Measurements from ENCODE around the gene SLC19A1.

Gene SLC19A1

GRCh38 chr21:45588871-45589491 lies 46.7 kb upstream of the SLC19A1 start:
- H3K27ac Mint-ChIP-seq = no peak overlapping the region
- H3K9me3 Mint-ChIP-seq = peaks cover 45% of the 10 kb centered on the region
- no peaks in the 10 kb centered on the region for H3K4me1 Mint-ChIP-seq
- peaks cover 5% of the 10 kb centered on the region for H3K36me3 Mint-ChIP-seq (ENCODE audit: low read depth)
- no peak for TF ChIP-seq CTCF (IDR thresholded peaks at IDR 0.05; ENCODE audit: unreplicated experiment in 3 of 3)
- H3K4me3 Mint-ChIP-seq = no peak overlapping the region
- H3K27me3 Mint-ChIP-seq (ENCODE audit: low read depth) = peaks cover 37% of the 10 kb centered on the region

- Mint-ChIP-seq H3K27ac (no peak overlapping the region), H3K9me3 (peaks cover 45% of the 10 kb centered on the region), H3K36me3 (ENCODE audit: low read depth) (peaks cover 5% of the 10 kb centered on the region), H3K4me1 (no peaks in the 10 kb centered on the region), H3K27me3 (ENCODE audit: low read depth) (peaks cover 37% of the 10 kb centered on the region), H3K4me3 (no peak overlapping the region)
- no peak for TF ChIP-seq CTCF (IDR thresholded peaks at IDR 0.05; ENCODE audit: unreplicated experiment in 3 of 3)
Observed at GRCh38 chr21:45588086-45588825, 46.0 kb upstream of the SLC19A1 start.

- Mint-ChIP-seq H3K27ac (no peak overlapping the region), H3K4me1 (no peaks in the 10 kb centered on the region), H3K4me3 (no peak overlapping the region), H3K27me3 (ENCODE audit: low read depth) (peaks cover 36% of the 10 kb centered on the region), H3K36me3 (ENCODE audit: low read depth) (peaks cover 5% of the 10 kb centered on the region), H3K9me3 (peaks cover 54% of the 10 kb centered on the region)
- TF ChIP-seq CTCF (IDR thresholded peaks at IDR 0.05; ENCODE audit: unreplicated experiment in 3 of 3) = no peak
Observed at GRCh38 chr21:45586289-45586858, 44.1 kb upstream of the SLC19A1 start.

- peaks cover 39% of the 10 kb centered on the region for H3K27me3 Mint-ChIP-seq (ENCODE audit: low read depth)
- peaks cover 5% of the 10 kb centered on the region for H3K36me3 Mint-ChIP-seq (ENCODE audit: low read depth)
- peaks cover 54% of the 10 kb centered on the region for H3K9me3 Mint-ChIP-seq
- TF ChIP-seq CTCF (IDR thresholded peaks at IDR 0.05; ENCODE audit: unreplicated experiment in 3 of 3) = no peak
- H3K27ac Mint-ChIP-seq = no peak overlapping the region
- no peaks in the 10 kb centered on the region for H3K4me1 Mint-ChIP-seq
- H3K4me3 Mint-ChIP-seq = no peak overlapping the region
Observed at GRCh38 chr21:45584786-45585185, 42.5 kb upstream of the SLC19A1 start.

- Mint-ChIP-seq H3K27ac (no peak overlapping the region), H3K9me3 (peaks cover 50% of the 10 kb centered on the region), H3K4me3 (no peak overlapping the region), H3K4me1 (no peaks in the 10 kb centered on the region), H3K27me3 (ENCODE audit: low read depth) (peaks cover 30% of the 10 kb centered on the region), H3K36me3 (ENCODE audit: low read depth) (peaks cover 5% of the 10 kb centered on the region)
- TF ChIP-seq CTCF (IDR thresholded peaks at IDR 0.05; ENCODE audit: unreplicated experiment in 3 of 3) = no peak
Observed at GRCh38 chr21:45583831-45584509, 41.7 kb upstream of the SLC19A1 start.
